HEK293T (cell line): ENCODE measurements around the gene CCDC7.
"Not testable (repeated sequence)": the region's sequence is repeated elsewhere in the genome, so short reads cannot be mapped to it uniquely, and the experiment has no call there.

Source experiments
- CTCF ChIA-PET: fragments of 350-600 bp; formaldehyde crosslinking; extraction: SDS; loops from one replicate; lab custom pipeline; 2021; ENCODE audit warnings: antibody characterized with exemption, inconsistent platforms; lab: Yijun Ruan, JAX
- POLR2A ChIA-PET: fragments of 350-600 bp; formaldehyde crosslinking; extraction: SDS; loops from one replicate; lab custom pipeline; 2020; ENCODE audit warnings: antibody characterized with exemption, inconsistent platforms; lab: Yijun Ruan, JAX
- DNase-seq: peaks from one replicate; pipeline ENCODE4 v3.0.0; 2012; ENCODE audit warnings: mixed read lengths; ENCODE audit errors: extremely low spot score
- ARNT ChIP-seq: fragments of 450-650 bp; IDR thresholded peaks from 2 replicates; pipeline ENCODE4 v1.6.1; 2017; ENCODE audit warnings: mild to moderate bottlenecking
- BHLHE40 ChIP-seq: fragments of 450-650 bp; IDR thresholded peaks from 2 replicates; pipeline ENCODE4 v1.6.1; 2016; ENCODE audit warnings: mild to moderate bottlenecking, moderate library complexity, borderline replicate concordance
- CTBP1 ChIP-seq: fragments of 450-650 bp; IDR thresholded peaks from 2 replicates; pipeline ENCODE4 v1.6.1; 2016; ENCODE audit warnings: borderline replicate concordance
- ELF4 ChIP-seq: fragments of 450-650 bp; IDR thresholded peaks from 2 replicates; pipeline ENCODE4 v1.6.1; 2017; ENCODE audit warnings: antibody characterized with exemption
- FOXA1 ChIP-seq: fragments of 450-650 bp; IDR thresholded peaks from 2 replicates; pipeline ENCODE4 v1.6.1; 2016; ENCODE audit warnings: mild to moderate bottlenecking
- FOXK2 ChIP-seq: fragments of 450-650 bp; IDR thresholded peaks from 2 replicates; pipeline ENCODE4 v1.6.1; 2016; ENCODE audit warnings: mild to moderate bottlenecking
- FOXM1 ChIP-seq: fragments of 450-650 bp; IDR thresholded peaks from 2 replicates; pipeline ENCODE4 v1.6.1; 2017; ENCODE audit warnings: mild to moderate bottlenecking, borderline replicate concordance
- HDGF ChIP-seq: fragments of 450-650 bp; IDR thresholded peaks from 2 replicates; pipeline ENCODE4 v1.6.1; 2017; ENCODE audit warnings: antibody characterized with exemption, borderline replicate concordance
- L3MBTL2 ChIP-seq: fragments of 450-650 bp; conservative IDR thresholded peaks from 2 replicates; pipeline ENCODE4 v1.6.1; 2016; ENCODE audit warnings: mild to moderate bottlenecking
- LEF1 ChIP-seq: fragments of 450-650 bp; IDR thresholded peaks from 2 replicates; pipeline ENCODE4 v1.6.1; 2017; ENCODE audit warnings: mild to moderate bottlenecking, borderline replicate concordance
- NFRKB ChIP-seq: fragments of 450-650 bp; IDR thresholded peaks from 2 replicates; pipeline ENCODE4 v1.6.1; 2016; ENCODE audit warnings: mild to moderate bottlenecking, moderate library complexity
- PKNOX1 ChIP-seq: fragments of 450-650 bp; IDR thresholded peaks from 2 replicates; pipeline ENCODE4 v1.6.1; 2016
- SP1 ChIP-seq: fragments of 450-650 bp; IDR thresholded peaks from 2 replicates; pipeline ENCODE4 v1.6.1; 2017
- SUZ12 ChIP-seq: fragments of 450-650 bp; IDR thresholded peaks from 2 replicates; pipeline ENCODE4 v1.6.1; 2016; ENCODE audit warnings: mild to moderate bottlenecking
- TARDBP ChIP-seq: fragments of 450-650 bp; IDR thresholded peaks from 2 replicates; pipeline ENCODE4 v1.6.1; 2016
- ZNF384 ChIP-seq: fragments of 450-650 bp; IDR thresholded peaks from 2 replicates; pipeline ENCODE4 v1.6.1; 2016

The CCDC7 gene

GRCh38 chr10:32540691-32541470 lies 94.9 kb downstream of the CCDC7 start:
- TF ChIP-seq CTBP1: no peak
- no peak for TF ChIP-seq BHLHE40
- TF ChIP-seq ELF4: no peak
- TF ChIP-seq ZNF384: no peak
- TF ChIP-seq HDGF: no peak
- TF ChIP-seq FOXK2: no peak
- TF ChIP-seq SP1: no peak
- TF ChIP-seq FOXA1: no peak
- TF ChIP-seq TARDBP: no peak
- TF ChIP-seq SUZ12: no peak
- no peak for TF ChIP-seq FOXM1
- TF ChIP-seq L3MBTL2: no peak
- TF ChIP-seq NFRKB: no peak
- TF ChIP-seq ARNT: no peak
- no peak for TF ChIP-seq PKNOX1
- TF ChIP-seq LEF1: no peak
- no peak for DNase-seq
- POLR2A ChIA-PET: no interaction called here
- CTCF ChIA-PET: no interaction called here

GRCh38 chr10:32548208-32548607 lies 102.3 kb downstream of the CCDC7 start:
- ChIA-PET POLR2A (no interaction called here), CTCF (interaction anchor here (0.6 kb wide), 1 partner anchor 48 kb away, joined by 3 read pairs; no protein-coding TSS in a partner anchor)
- no peak for DNase-seq
- no peak for TF ChIP-seq CTBP1
- no peak for TF ChIP-seq NFRKB
- no peak for TF ChIP-seq PKNOX1
- TF ChIP-seq HDGF: no peak
- no peak for TF ChIP-seq BHLHE40
- TF ChIP-seq TARDBP: no peak
- no peak for TF ChIP-seq FOXA1
- TF ChIP-seq FOXK2: no peak
- no peak for TF ChIP-seq LEF1
- TF ChIP-seq ARNT: no peak
- no peak for TF ChIP-seq SUZ12
- no peak for TF ChIP-seq SP1
- TF ChIP-seq FOXM1: no peak
- no peak for TF ChIP-seq L3MBTL2
- no peak for TF ChIP-seq ZNF384
- no peak for TF ChIP-seq ELF4

- ChIA-PET CTCF (no interaction called here), POLR2A (no interaction called here)
- TF ChIP-seq ARNT (no peak), FOXK2 (no peak)
- no peak for DNase-seq
These were observed 110.9 kb downstream of the CCDC7 start for GRCh38 chr10:32556783-32557395.

- POLR2A ChIA-PET, CTCF ChIA-PET, DNase-seq: not testable (repeated sequence)
These were observed 116.8 kb downstream of the CCDC7 start for GRCh38 chr10:32562695-32563094.

- TF ChIP-seq BHLHE40 (no peak), ZNF384 (no peak), HDGF (no peak), L3MBTL2 (no peak), FOXA1 (no peak), PKNOX1 (no peak), TARDBP (no peak), NFRKB (no peak), ELF4 (no peak), LEF1 (no peak), FOXM1 (no peak), FOXK2 (no peak), CTBP1 (no peak)
- CTCF ChIA-PET: interaction anchor here (0.5 kb wide), 1 partner anchor 25 kb away, joined by 3 read pairs; no protein-coding TSS in a partner anchor
- POLR2A ChIA-PET: no interaction called here
- DNase-seq: no peak
These were observed 131.5 kb downstream of the CCDC7 start for GRCh38 chr10:32577448-32577847.

GRCh38 chr10:32582946-32583345 lies 137.0 kb downstream of the CCDC7 start:
- TF ChIP-seq FOXM1 (no peak), ELF4 (no peak), NFRKB (no peak), LEF1 (no peak), ZNF384 (no peak), SUZ12 (no peak), PKNOX1 (no peak), CTBP1 (no peak), HDGF (no peak), TARDBP (no peak), BHLHE40 (no peak), ARNT (no peak), SP1 (no peak), FOXK2 (no peak), L3MBTL2 (no peak)
- POLR2A ChIA-PET: no interaction called here
- CTCF ChIA-PET: no interaction called here
- no peak for DNase-seq

GRCh38 chr10:32598022-32598421 lies 152.1 kb downstream of the CCDC7 start:
- CTCF ChIA-PET, DNase-seq, POLR2A ChIA-PET: not testable (repeated sequence)
